H9 (cell line): ENCODE results near the gene RBM33. TPM values are rescaled to one million over a fixed set of nuclear protein-coding genes. Genes with fewer than 3 reads are reported as not detected.

Source experiments
- DNase-seq: peaks from one replicate; pipeline ENCODE4 v3.0.0-alpha.2; 2017
- H2AFZ ChIP-seq: one replicate; pipeline ENCODE4 v1.6.1; 2013; ENCODE audit warnings: mild to moderate bottlenecking, low read length, control low read depth, moderate library complexity
- H2AK5ac ChIP-seq: 2 replicates; pipeline ENCODE4 v1.6.1; 2013; ENCODE audit warnings: low read length, control low read depth, mixed read lengths; ENCODE audit not compliant: insufficient read length
- H2BK120ac ChIP-seq: one replicate; pipeline ENCODE4 v1.6.1; 2013; ENCODE audit warnings: low read depth, mild to moderate bottlenecking, low read length, control low read depth, inconsistent platforms; ENCODE audit not compliant: poor library complexity, severe bottlenecking
- H2BK12ac ChIP-seq: 2 replicates; pipeline ENCODE4 v1.6.1; 2013; ENCODE audit warnings: low read length, control low read depth, mixed read lengths, low read depth; ENCODE audit not compliant: insufficient read length
- H2BK15ac ChIP-seq: 2 replicates; pipeline ENCODE4 v1.6.1; 2013; ENCODE audit warnings: low read depth, low read length, control low read depth
- H2BK20ac ChIP-seq: one replicate; pipeline ENCODE4 v1.6.1; 2013; ENCODE audit warnings: low read depth, mild to moderate bottlenecking, low read length, control low read depth, inconsistent platforms; ENCODE audit not compliant: poor library complexity, severe bottlenecking
- H2BK5ac ChIP-seq: 2 replicates; pipeline ENCODE4 v1.6.1; 2013; ENCODE audit warnings: low read length, control low read depth, mixed read lengths; ENCODE audit not compliant: insufficient read length
- H3K14ac ChIP-seq: 2 replicates; pipeline ENCODE4 v1.6.1; 2013; ENCODE audit warnings: low read length, control low read depth; ENCODE audit not compliant: insufficient read depth
- H3K18ac ChIP-seq: 2 replicates; pipeline ENCODE4 v1.6.1; 2013; ENCODE audit warnings: low read depth, mild to moderate bottlenecking, mixed read lengths, low read length, control low read depth; ENCODE audit not compliant: insufficient read length
- H3K23ac ChIP-seq: 2 replicates; pipeline ENCODE4 v1.6.1; 2013; ENCODE audit warnings: low read length, control low read depth, mixed read lengths, low read depth; ENCODE audit not compliant: insufficient read length
- H3K23me2 ChIP-seq: 2 replicates; pipeline ENCODE4 v1.6.1; 2013; ENCODE audit warnings: low read depth, mild to moderate bottlenecking, mixed read lengths, low read length, control low read depth; ENCODE audit not compliant: insufficient read length, poor library complexity, severe bottlenecking
- H3K27ac ChIP-seq: 2 replicates; pipeline ENCODE4 v1.5.1; 2013; ENCODE audit warnings: low read length, control low read depth, mixed read lengths, low read depth; ENCODE audit not compliant: insufficient read length
- H3K27me3 ChIP-seq: 2 replicates; pipeline ENCODE4 v1.6.1; 2013; ENCODE audit warnings: low read length, control low read depth, inconsistent platforms; ENCODE audit not compliant: insufficient read depth
- H3K4ac ChIP-seq: 2 replicates; pipeline ENCODE4 v1.6.1; 2013; ENCODE audit warnings: low read depth, mild to moderate bottlenecking, control low read depth, inconsistent platforms, low read length, moderate library complexity
- H3K4me1 ChIP-seq: 2 replicates; pipeline ENCODE4 v1.6.1; 2013; ENCODE audit warnings: low read length, control low read depth, inconsistent platforms; ENCODE audit not compliant: insufficient read depth
- H3K4me2 ChIP-seq: 2 replicates; pipeline ENCODE4 v1.6.1; 2013; ENCODE audit warnings: low read length, control low read depth, mixed read lengths; ENCODE audit not compliant: insufficient read length, insufficient read depth
- H3K56ac ChIP-seq: 2 replicates; pipeline ENCODE4 v1.6.1; 2013; ENCODE audit warnings: low read depth, mild to moderate bottlenecking, mixed read lengths, low read length, control low read depth; ENCODE audit not compliant: insufficient read length
- H3K79me1 ChIP-seq: 2 replicates; pipeline ENCODE4 v1.6.1; 2013; ENCODE audit warnings: low read depth, mild to moderate bottlenecking, moderate library complexity, low read length, control low read depth, inconsistent platforms; ENCODE audit not compliant: insufficient read depth, poor library complexity, severe bottlenecking
- H3K79me2 ChIP-seq: 2 replicates; pipeline ENCODE4 v1.6.1; 2013; ENCODE audit warnings: low read length, control low read depth, inconsistent platforms; ENCODE audit not compliant: insufficient read depth
- H3K9ac ChIP-seq: 2 replicates; pipeline ENCODE4 v1.6.1; 2013; ENCODE audit warnings: low read length, control low read depth, mixed read lengths; ENCODE audit not compliant: insufficient read length; ENCODE audit errors: extremely low read depth
- H3K9me3 ChIP-seq: one replicate; pipeline ENCODE4 v1.6.1; 2013; ENCODE audit warnings: low read depth, low read length, inconsistent platforms; ENCODE audit not compliant: control insufficient read depth
- H3T11ph ChIP-seq: one replicate; pipeline ENCODE4 v1.6.1; 2013; ENCODE audit warnings: mild to moderate bottlenecking, low read length, control low read depth, inconsistent platforms
- H4K20me1 ChIP-seq: one replicate; pipeline ENCODE4 v1.6.1; 2013; ENCODE audit not compliant: control insufficient read depth, insufficient read length, insufficient read depth
- H4K5ac ChIP-seq: 2 replicates; pipeline ENCODE4 v1.6.1; 2013; ENCODE audit warnings: low read depth, mild to moderate bottlenecking, mixed read lengths, low read length, control low read depth; ENCODE audit not compliant: insufficient read length
- H4K8ac ChIP-seq: replicated peaks from 2 replicates; pipeline ENCODE4 v1.6.1; 2013; ENCODE audit warnings: low read length, control low read depth, mixed read lengths, low read depth; ENCODE audit not compliant: insufficient read length
- H4K91ac ChIP-seq: 2 replicates; pipeline ENCODE4 v1.6.1; 2013; ENCODE audit warnings: low read depth, mild to moderate bottlenecking, moderate library complexity, mixed read lengths, low read length, control low read depth; ENCODE audit not compliant: insufficient read length
- H3K27ac Mint-ChIP-seq, 3 experiments: 2 replicates in 2 of 3; 3 replicates in 1 of 3; pipeline ENCODE4 v1.8.0; 2020 to 2021; ENCODE audit warnings: mixed read lengths in 3 of 3, mild to moderate bottlenecking in 1 of 3, moderate library complexity in 1 of 3
- H3K27me3 Mint-ChIP-seq: 2 replicates; pipeline ENCODE4 v1.8.0; 2021; ENCODE audit warnings: low read depth, mild to moderate bottlenecking, moderate library complexity, mixed read lengths
- H3K36me3 Mint-ChIP-seq, 3 experiments: 2 replicates in 2 of 3; 3 replicates in 1 of 3; pipeline ENCODE4 v1.8.0; 2020 to 2021; ENCODE audit warnings: low read depth in 3 of 3, mixed read lengths in 3 of 3; ENCODE audit not compliant: insufficient read depth in 1 of 3
- H3K4me1 Mint-ChIP-seq, 2 experiments: 2 replicates each; pipeline ENCODE4 v1.8.0; 2020; ENCODE audit warnings: mixed read lengths in 2 of 2
- H3K4me3 Mint-ChIP-seq, 2 experiments: 2 replicates in 1 of 2; 3 replicates in 1 of 2; pipeline ENCODE4 v1.8.0; 2020 to 2021; ENCODE audit warnings: mild to moderate bottlenecking in 2 of 2, mixed read lengths in 2 of 2, moderate library complexity in 1 of 2
- H3K9me3 Mint-ChIP-seq, 2 experiments: 2 replicates in 1 of 2; 3 replicates in 1 of 2; pipeline ENCODE4 v1.8.0; 2020; ENCODE audit warnings: mild to moderate bottlenecking in 2 of 2, mixed read lengths in 2 of 2, moderate library complexity in 1 of 2
- CTCF ChIP-seq: fragments of 200-600 bp; sonication (generic); conservative IDR thresholded peaks from 3 replicates; pipeline ENCODE4 v1.8.0; 2021; ENCODE audit warnings: antibody characterized with exemption, mild to moderate bottlenecking
- WGBS: extraction: QIAGEN DNeasy Blood & Tissue Kit; methylation state at CpG from one replicate; pipeline ENCODE4 v1.1.7; 2013; ENCODE audit warnings: missing lambda C conversion rate, low lambda C conversion rate, mixed read lengths; ENCODE audit not compliant: insufficient read length; ENCODE audit errors: extremely low coverage; 5-methylcytosine and 5-hydroxymethylcytosine counted together
- total RNA-seq: library from RNA; stranded (reverse); gene quantifications from 2 replicates; pipeline ENCODE4 v1.2.1, GENCODE V29; 2021

RBM33 gene
- total RNA-seq, 1 experiment from 2014 or later: 71.3 TPM

GRCh38 chr7:155656891-155657290 lies 12.4 kb downstream of the RBM33 start:
- no peak overlapping the region for H2BK15ac ChIP-seq
- no peak overlapping the region for H2BK12ac ChIP-seq
- no peak overlapping the region for H3K27ac Mint-ChIP-seq
- no peak overlapping the region for H4K5ac ChIP-seq
- peaks cover 6% of the 10 kb centered on the region for H3K79me1 ChIP-seq
- H3K23ac ChIP-seq: no peak overlapping the region
- no peak overlapping the region for H3K18ac ChIP-seq
- H4K20me1 ChIP-seq: peaks cover 2% of the 10 kb centered on the region
- no peaks in the 10 kb centered on the region for H3K27me3 Mint-ChIP-seq
- H3K4me3 Mint-ChIP-seq: no peak overlapping the region
- H4K8ac ChIP-seq: no peak overlapping the region
- H2AFZ ChIP-seq: no peak overlapping the region
- H3T11ph ChIP-seq: no peak overlapping the region
- no peak overlapping the region for H3K4ac ChIP-seq
- no peak overlapping the region for H3K56ac ChIP-seq
- H3K9me3 Mint-ChIP-seq: no peaks in the 10 kb centered on the region; a peak in 1 of 5 replicates
- no peak overlapping the region for H3K4me2 ChIP-seq
- no peak overlapping the region for H2BK120ac ChIP-seq
- WGBS: no CpG with 5 or more reads among the region's 7 CpGs
- H2BK20ac ChIP-seq: no peak overlapping the region
- no peaks in the 10 kb centered on the region for H3K4me1 ChIP-seq
- H3K79me2 ChIP-seq: peaks cover 39% of the 10 kb centered on the region
- H3K23me2 ChIP-seq: no peaks in the 10 kb centered on the region
- no peak for DNase-seq
- peaks cover 4 to 11% (median 10%) of the 10 kb centered on the region in 3 experiments; a peak in 6 of 7 replicates for H3K36me3 Mint-ChIP-seq
- no peak for TF ChIP-seq CTCF
- H3K14ac ChIP-seq: no peak overlapping the region
- H3K27me3 ChIP-seq: no peaks in the 10 kb centered on the region
- H2BK5ac ChIP-seq: no peak overlapping the region
- H4K91ac ChIP-seq: no peak overlapping the region
- no peak overlapping the region for H3K27ac ChIP-seq
- H3K9ac ChIP-seq: no peak overlapping the region
- H3K4me1 Mint-ChIP-seq: peaks cover 6 to 18% of the 10 kb centered on the region in 2 experiments
- H3K9me3 ChIP-seq: no peaks in the 10 kb centered on the region
- no peak overlapping the region for H2AK5ac ChIP-seq
